NCI-H526 treated with DMSO at 0.1 percent for 48 hours (cell line): ENCODE data around the gene KIF26B.

Source experiments
- DNase-seq: peaks from one replicate; lab custom pipeline; 2025; lab: John Stamatoyannopoulos, UW

Gene KIF26B

DNA sequence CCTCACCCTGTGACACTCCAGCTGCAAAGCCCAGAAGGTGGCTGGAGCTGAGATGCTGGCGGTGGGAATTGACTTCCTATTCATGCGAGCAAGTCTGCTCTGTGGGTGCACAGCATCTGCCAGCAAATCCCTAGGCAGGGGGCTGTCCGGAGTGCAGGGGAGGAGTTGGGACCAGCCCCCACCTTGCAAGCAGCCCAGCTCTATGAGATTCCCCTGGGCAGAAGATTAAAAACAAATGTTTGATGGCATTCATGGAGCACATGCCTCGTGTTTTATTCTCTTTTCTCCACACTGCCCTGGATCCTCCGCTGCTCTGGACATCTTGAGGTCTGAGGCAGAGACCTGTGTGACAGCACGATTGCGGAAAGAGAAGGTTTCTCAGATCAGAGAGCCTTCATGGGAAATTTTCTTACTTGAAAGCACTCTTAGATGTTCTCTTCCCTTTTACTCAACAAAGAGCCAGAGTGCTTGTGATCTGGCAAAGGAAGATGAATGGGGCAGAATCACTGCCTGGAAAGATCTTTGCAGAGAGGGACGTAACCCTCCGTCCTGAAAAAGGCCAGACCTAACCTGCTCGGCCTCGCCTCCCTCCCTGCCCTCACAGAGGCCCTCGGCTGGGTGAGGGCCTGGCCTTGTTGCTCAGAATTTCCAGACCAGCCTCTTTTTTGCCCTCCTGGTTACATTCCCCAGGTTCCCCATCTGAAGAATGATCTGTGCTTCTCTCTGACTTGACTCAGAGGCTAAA lies 597.1 kb downstream of the KIF26B start:
- no peak for DNase-seq

DNA sequence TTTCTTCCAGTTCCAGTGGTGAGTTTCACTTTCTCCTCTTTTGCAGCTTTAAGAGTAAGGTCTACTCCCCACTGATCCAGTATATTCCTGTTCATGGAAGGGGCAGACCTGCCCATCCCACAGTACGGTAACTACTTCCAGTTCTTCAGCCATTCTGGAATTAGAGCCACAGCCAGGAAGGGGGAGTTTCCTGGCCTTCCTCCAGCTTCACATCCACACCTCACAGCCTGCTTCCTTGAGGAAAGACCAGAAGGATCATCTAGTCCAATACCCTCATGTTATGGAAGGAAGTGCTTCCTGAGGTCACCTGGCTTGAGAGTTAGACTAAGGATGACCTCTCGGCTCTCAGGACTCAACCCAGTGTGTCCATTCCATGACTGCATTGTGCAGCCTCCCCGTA lies 597.8 kb downstream of the KIF26B start:
- DNase-seq = no peak

GRCh38 chr1:245753807-245754206 lies 599.0 kb downstream of the KIF26B start:
- no peak for DNase-seq

DNA sequence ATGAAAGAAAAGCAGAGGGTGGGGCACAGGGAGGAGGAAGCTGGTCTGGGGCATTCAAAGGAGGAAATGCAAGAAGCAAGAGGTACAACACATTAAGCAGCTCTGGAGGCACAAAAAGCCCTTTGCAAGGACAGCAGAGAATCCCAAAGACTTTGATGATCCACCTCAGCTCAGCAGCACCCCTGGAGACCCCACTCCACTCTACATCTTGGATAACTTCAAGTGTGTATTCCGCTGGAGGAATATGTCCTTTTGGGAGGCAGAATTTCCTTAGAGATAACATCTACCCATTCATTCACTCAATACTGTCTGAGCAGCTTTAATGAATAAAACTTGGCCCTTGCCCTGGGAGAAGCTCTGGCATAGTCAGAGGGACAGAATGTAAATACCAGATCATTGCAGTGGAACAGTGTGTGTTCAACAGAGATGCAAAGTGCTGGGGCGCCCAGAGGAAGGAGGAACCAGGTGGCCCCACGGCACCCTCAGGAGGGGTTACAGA lies 599.7 kb downstream of the KIF26B start:
- DNase-seq = no peak
